GM12872 (cell line): ENCODE results near the gene AGO1.

Experiments used
- CTCF ChIP-seq: IDR thresholded peaks from 3 replicates; pipeline ENCODE4 v1.5.1; 2011; ENCODE audit warnings: low read depth, mild to moderate bottlenecking, low read length, moderate library complexity; ENCODE audit not compliant: insufficient read depth

The AGO1 gene

DNA sequence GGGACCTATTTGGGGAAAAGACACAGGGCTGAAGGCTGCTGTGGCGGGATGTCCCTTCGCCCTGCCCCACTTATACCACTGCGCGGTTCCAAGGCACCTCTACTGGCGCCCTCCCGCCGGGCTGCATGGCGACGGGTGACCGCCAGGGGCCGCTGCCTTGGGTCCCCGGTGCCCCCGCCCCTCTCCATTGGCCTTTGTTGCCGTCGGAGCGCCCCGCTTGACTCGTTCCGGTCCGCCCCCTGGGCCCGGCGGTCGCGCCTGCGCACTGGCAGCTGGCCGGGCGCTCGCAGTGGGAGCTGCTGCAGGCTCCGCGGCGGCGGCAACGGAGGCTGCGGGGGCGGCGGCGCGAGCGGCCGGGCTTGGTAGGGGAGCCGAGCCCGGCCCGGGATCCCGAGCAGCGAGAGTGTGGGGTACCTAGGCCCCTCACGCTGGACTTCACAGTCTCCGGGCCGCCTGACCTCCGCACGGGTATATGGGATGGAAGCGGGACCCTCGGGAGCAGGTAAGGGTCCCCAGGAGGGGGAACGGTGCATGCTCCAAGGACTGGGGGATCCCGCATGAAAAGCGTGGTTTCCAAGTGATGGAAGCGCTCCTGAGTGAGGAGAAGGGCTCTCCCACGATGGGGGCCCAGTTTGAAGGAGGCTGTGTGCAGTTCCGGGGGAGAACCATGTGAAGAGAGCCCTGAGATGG, at the start of gene AGO1:
AGO1 (plus strand) TSS at position 265 of the 690 bp plus-strand sequence; CDS start at position 478, 213 bp downstream.
- peak; percentile 92 for TF ChIP-seq CTCF

DNA sequence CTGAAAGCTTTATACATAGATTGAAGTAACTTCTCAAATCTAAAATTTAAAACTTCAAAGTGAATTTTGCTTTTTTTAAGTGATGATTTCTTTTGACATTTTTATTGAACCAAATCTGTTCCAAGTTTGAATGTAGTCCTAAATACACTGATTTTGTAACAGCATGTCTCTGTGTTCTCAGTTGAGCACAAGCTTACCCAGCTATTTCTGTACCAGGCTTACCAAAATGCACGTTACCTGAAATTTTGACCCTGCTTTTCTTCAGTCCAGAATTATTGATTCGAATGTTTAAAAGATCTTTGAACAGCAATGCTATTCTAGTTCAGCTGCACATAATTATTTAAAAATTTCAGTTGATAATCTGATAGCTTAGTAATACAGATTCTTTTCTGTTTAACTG, 49.6 kb upstream of the AGO1 start:
- TF ChIP-seq CTCF: no peak

DNA sequence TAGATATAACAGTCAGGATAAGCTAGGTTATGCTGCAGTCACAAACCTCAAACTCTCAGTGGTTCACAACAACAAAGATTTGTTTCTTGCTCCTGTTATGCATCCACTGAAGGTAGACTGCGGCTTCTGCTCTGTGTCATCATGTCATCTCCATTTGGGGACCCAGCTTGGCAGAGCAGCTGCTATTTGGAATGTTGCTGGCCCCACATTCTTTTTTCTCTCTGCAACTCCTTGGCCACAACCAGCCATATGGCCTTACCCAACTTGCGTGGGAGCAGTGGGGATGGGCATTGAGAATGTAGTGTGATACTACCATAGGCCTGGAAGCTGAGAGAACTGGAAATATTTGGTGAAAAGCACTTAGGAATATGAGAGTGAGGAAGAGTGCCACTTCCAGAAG, 48.8 kb upstream of the AGO1 start:
- TF ChIP-seq CTCF: no peak

GRCh38 chr1:35835398-35835797, 47.6 kb upstream of the AGO1 start:
- TF ChIP-seq CTCF: no peak

DNA sequence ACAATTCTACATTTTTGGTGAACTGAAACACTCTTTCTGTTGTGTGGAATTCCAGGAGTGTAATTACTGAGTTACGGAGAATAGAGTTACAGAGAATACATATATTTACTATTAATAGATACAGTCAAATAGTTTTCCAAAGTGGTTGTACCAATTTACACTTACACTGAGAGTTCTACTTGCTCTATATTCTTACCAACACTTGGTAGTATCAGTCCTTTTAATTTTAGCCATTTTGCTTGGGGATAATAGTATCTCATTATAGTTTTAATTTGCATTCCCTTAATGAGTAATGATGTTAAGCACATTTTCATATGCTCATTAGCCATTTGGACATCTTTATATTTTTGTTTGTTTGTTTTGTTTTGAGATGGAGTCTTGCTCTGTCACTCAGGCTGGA, 46.3 kb upstream of the AGO1 start:
- TF ChIP-seq CTCF: no peak

DNA sequence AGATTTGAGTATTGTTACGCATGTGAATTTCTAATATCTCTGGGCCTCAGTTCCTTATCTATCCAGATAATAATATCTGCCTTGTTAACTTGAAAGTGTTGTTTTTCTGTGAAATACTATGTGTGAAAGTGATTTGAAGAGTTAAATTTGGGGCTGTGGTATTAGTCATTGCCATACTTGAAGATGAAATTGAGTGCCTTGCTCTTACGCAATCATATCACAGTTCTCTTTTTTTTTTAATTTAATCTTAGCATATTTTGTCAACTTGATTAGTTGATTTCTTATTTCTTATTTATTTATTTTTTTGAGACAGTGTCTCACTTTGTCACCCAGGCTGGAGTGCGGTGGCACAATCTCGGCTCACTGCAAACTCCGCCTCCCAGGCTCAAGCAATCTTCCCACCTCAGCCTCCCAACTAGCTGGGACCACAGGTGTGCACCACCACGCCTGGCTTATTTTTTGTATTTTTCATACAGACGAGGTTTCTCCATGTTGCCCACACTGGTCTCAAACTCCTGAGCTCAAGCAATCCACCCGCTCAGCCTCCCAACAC, 44.2 kb upstream of the AGO1 start:
- no peak for TF ChIP-seq CTCF

- TF ChIP-seq CTCF: no peak
Observed at GRCh38 chr1:35844826-35845225, 38.2 kb upstream of the AGO1 start.

GRCh38 chr1:35845766-35846165, 37.2 kb upstream of the AGO1 start:
- TF ChIP-seq CTCF: no peak
